NCI-H1417 treated with DMSO at 0.1 percent for 48 hours (cell line): ENCODE measurements around the gene RAB4A.
"Not testable (repeated sequence)": the region's sequence is repeated elsewhere in the genome, so short reads cannot be mapped to it uniquely, and the experiment has no call there.

Source experiments
- DNase-seq: peaks from one replicate; lab custom pipeline; 2025; lab: John Stamatoyannopoulos, UW

Gene RAB4A

GRCh38 chr1:229298420-229298819 is 27.5 kb downstream of the RAB4A start:
- DNase-seq, result no peak

GRCh38 chr1:229298887-229299503 is 28.1 kb downstream of the RAB4A start:
- DNase-seq, result no peak

GRCh38 chr1:229300099-229300757 is 29.3 kb downstream of the RAB4A start:
- no peak for DNase-seq

- no peak for DNase-seq
These were observed 31.8 kb downstream of the RAB4A start for GRCh38 chr1:229302740-229303139.

- DNase-seq, result no peak
These were observed 32.9 kb downstream of the RAB4A start for GRCh38 chr1:229303855-229304254.

- DNase-seq, result no peak
These were observed 34.5 kb downstream of the RAB4A start for GRCh38 chr1:229305392-229305791.

- DNase-seq, result no peak
These were observed 38.2 kb downstream of the RAB4A start for GRCh38 chr1:229309074-229309473.

GRCh38 chr1:229309684-229310083 is 38.8 kb downstream of the RAB4A start:
- no peak for DNase-seq

GRCh38 chr1:229310833-229311232 is 39.9 kb downstream of the RAB4A start:
- no peak for DNase-seq

GRCh38 chr1:229316166-229316565 is 45.3 kb downstream of the RAB4A start:
- no peak for DNase-seq

- DNase-seq, result no peak
These were observed 47.1 kb downstream of the RAB4A start for GRCh38 chr1:229318056-229318455.

- DNase-seq, result no peak
These were observed 48.6 kb downstream of the RAB4A start for GRCh38 chr1:229319487-229319886.

- DNase-seq, result no peak
These were observed 52.3 kb downstream of the RAB4A start for GRCh38 chr1:229323201-229323600.

GRCh38 chr1:229323885-229324553 is 53.1 kb downstream of the RAB4A start:
- DNase-seq, result no peak

GRCh38 chr1:229325401-229325800 is 54.5 kb downstream of the RAB4A start:
- DNase-seq, result no peak

GRCh38 chr1:229325853-229326487 is 55.1 kb downstream of the RAB4A start:
- DNase-seq, result no peak

- DNase-seq, result no peak
These were observed 55.7 kb downstream of the RAB4A start for GRCh38 chr1:229326601-229327000.

GRCh38 chr1:229327765-229328164 is 56.9 kb downstream of the RAB4A start:
- DNase-seq, result not testable (repeated sequence)

- no peak for DNase-seq
These were observed 57.9 kb downstream of the RAB4A start for GRCh38 chr1:229328598-229329362.

- no peak for DNase-seq
These were observed 63.4 kb downstream of the RAB4A start for GRCh38 chr1:229334269-229334668.

GRCh38 chr1:229334716-229335115 is 63.8 kb downstream of the RAB4A start:
- no peak for DNase-seq

GRCh38 chr1:229336345-229336744 is 65.4 kb downstream of the RAB4A start:
- DNase-seq, result no peak
